H1 (cell line): ENCODE measurements around the gene ARID5A. TPM values are rescaled to one million over a fixed set of nuclear protein-coding genes. Genes with fewer than 3 reads are reported as not detected.

Experiments used
- ATF2 ChIP-seq: IDR thresholded peaks from 2 replicates; pipeline ENCODE4 v1.6.1; 2012; ENCODE audit warnings: low read length, inconsistent platforms
- BRCA1 ChIP-seq: IDR thresholded peaks from 2 replicates; pipeline ENCODE4 v1.6.1; 2012; ENCODE audit warnings: low read depth, low read length, improper control_type of control experiment
- HDAC2 ChIP-seq, 2 experiments: fragments of 300-600 bp in 1 of 2; sonication (generic) in 1 of 2; IDR thresholded peaks; 2 replicates each; pipeline ENCODE4 v1.6.1; 2011 to 2012; ENCODE audit warnings: low read depth in 2 of 2, low read length in 2 of 2, mild to moderate bottlenecking in 2 of 2, moderate library complexity in 2 of 2, borderline replicate concordance in 1 of 2, inconsistent platforms in 1 of 2
- JUN ChIP-seq: IDR thresholded peaks from 2 replicates; pipeline ENCODE4 v1.6.1; 2011; ENCODE audit warnings: low read depth, mild to moderate bottlenecking, improper control_type of control experiment, low read length
- JUND ChIP-seq: IDR thresholded peaks from 2 replicates; pipeline ENCODE4 v1.6.1; 2011; ENCODE audit warnings: mild to moderate bottlenecking, improper control_type of control experiment, low read length
- RNF2 ChIP-seq: fragments of 200-900, 300-1000 bp; sonication (generic); IDR thresholded peaks from 2 replicates; pipeline ENCODE4 v1.7.1; 2016; ENCODE audit warnings: borderline replicate concordance, low read depth, mild to moderate bottlenecking, antibody characterized with exemption, low read length; ENCODE audit not compliant: poor library complexity, severe bottlenecking; ENCODE audit errors: missing control alignments
- SP4 ChIP-seq: IDR thresholded peaks from 2 replicates; pipeline ENCODE4 v1.6.1; 2012; ENCODE audit warnings: low read length, inconsistent platforms
- polyA plus RNA-seq, 7 experiments: library from polyadenylated mRNA; depleted of rRNA in 3 of 7; stranded (reverse) in 5 of 7; unstranded in 2 of 7; fragments of >200 nt in 5 of 7; fragments of 200-250 nt in 2 of 7; gene quantifications; 1 replicate in 5 of 7; 2 replicates in 1 of 7; 4 replicates in 1 of 7; pipeline versions ENCODE4 v1.2.1 to v1.2.3, GENCODE V29; 2011 to 2013; ENCODE audit warnings: missing spikeins in 2 of 7, mixed read lengths in 2 of 7
- total RNA-seq: library from RNA; stranded (reverse); fragmentation: NEBNext Ultra II Directional; extraction: Animal tissue kit (Norgen Biotek cat#: 25700); gene quantifications from 2 replicates; pipeline ENCODE4 v1.2.1, GENCODE V29; 2021

Gene ARID5A
- total and polyA plus RNA-seq, 2 of the 8 experiments (the other 6 are each of a cell fraction or from before 2014, with no cell fraction given) = 3.3 to 5.3 TPM

- no peak for TF ChIP-seq ATF2
- TF ChIP-seq SP4 = no peak
- no peak for TF ChIP-seq JUND
- no peak for TF ChIP-seq JUN
- no peak for TF ChIP-seq HDAC2 (IDR thresholded peaks at IDR 0.05; ENCODE audit: borderline replicate concordance in 1 of 2, low read depth in 2 of 2, low read length in 2 of 2)
- no peak for TF ChIP-seq RNF2
- TF ChIP-seq BRCA1 = no peak
Measured at GRCh38 chr2:96499061-96499960, 37.2 kb upstream of the ARID5A start (continued).
